HG02571 (cell line): ENCODE measurements around the gene SPPL2C.
"Not testable (repeated sequence)": the region's sequence is repeated elsewhere in the genome, so short reads cannot be mapped to it uniquely, and the experiment has no call there.

ENCODE experiments used
- ATAC-seq: cut with Tn5 transposase; IDR thresholded peaks from one replicate; pipeline ENCODE4 v1.9.1; 2021; ENCODE audit warnings: mild to moderate bottlenecking, moderate library complexity; ENCODE audit not compliant: unreplicated experiment

SPPL2C gene

GRCh38 chr17:45848868-45849535, 4.3 kb downstream of the SPPL2C start:
- no peak for ATAC-seq

- ATAC-seq: no peak
Measured at GRCh38 chr17:45849536-45849990, 4.9 kb downstream of the SPPL2C start.

- ATAC-seq: no peak
Measured at GRCh38 chr17:45850011-45850410, 5.3 kb downstream of the SPPL2C start.

- ATAC-seq: no peak
Measured at GRCh38 chr17:45850468-45850867, 5.8 kb downstream of the SPPL2C start.

- no peak for ATAC-seq
Measured at GRCh38 chr17:45851022-45851421, 6.3 kb downstream of the SPPL2C start.

GRCh38 chr17:45851464-45851863, 6.8 kb downstream of the SPPL2C start:
- ATAC-seq: no peak

- no peak for ATAC-seq
Measured at GRCh38 chr17:45851873-45852272, 7.2 kb downstream of the SPPL2C start.

- no peak for ATAC-seq
Measured at GRCh38 chr17:45852535-45853297, 8.0 kb downstream of the SPPL2C start.

- ATAC-seq: no peak
Measured at GRCh38 chr17:45854209-45854608, 9.5 kb downstream of the SPPL2C start.

GRCh38 chr17:45855691-45856336, 11.1 kb downstream of the SPPL2C start:
- ATAC-seq: no peak

GRCh38 chr17:45857977-45858708, 13.5 kb downstream of the SPPL2C start:
- no peak for ATAC-seq

- ATAC-seq: no peak
Measured at GRCh38 chr17:45861165-45861564, 16.5 kb downstream of the SPPL2C start.

GRCh38 chr17:45862127-45862526, 17.4 kb downstream of the SPPL2C start:
- not testable (repeated sequence) for ATAC-seq

GRCh38 chr17:45863857-45864654, 19.4 kb downstream of the SPPL2C start:
- ATAC-seq: no peak

- ATAC-seq: no peak
Measured at GRCh38 chr17:45867171-45867570, 22.5 kb downstream of the SPPL2C start.

- ATAC-seq: no peak
Measured at GRCh38 chr17:45867702-45868101, 23.0 kb downstream of the SPPL2C start.

- ATAC-seq: no peak
Measured at GRCh38 chr17:45868276-45868675, 23.6 kb downstream of the SPPL2C start.

GRCh38 chr17:45869676-45870341, 25.1 kb downstream of the SPPL2C start:
- no peak for ATAC-seq

GRCh38 chr17:45870342-45870974, 25.8 kb downstream of the SPPL2C start:
- no peak for ATAC-seq
